Testis (tissue), 2 donors: ENCODE data around the gene CFHR4.

Experiments used
- CTCF ChIP-seq, 3 experiments: fragments of 450-650 bp in 2 of 3; fragments of 200-600 bp in 1 of 3; sonication (generic) in 1 of 3; IDR thresholded peaks; one replicate each; pipeline ENCODE4 v1.5.1; 2016 to 2019; ENCODE audit warnings: antibody characterized with exemption in 3 of 3, mild to moderate bottlenecking in 2 of 3, moderate library complexity in 1 of 3
- POLR2A ChIP-seq: fragments of 450-650 bp; IDR thresholded peaks from one replicate; pipeline ENCODE4 v1.6.1; 2017; ENCODE audit warnings: antibody characterized with exemption, mild to moderate bottlenecking, moderate library complexity

- no peak for TF ChIP-seq CTCF (IDR thresholded peaks at IDR 0.05)
- TF ChIP-seq POLR2A: no peak
These were observed 2.8 kb downstream of the CFHR4 start for GRCh38 chr1:196890668-196891067.
